GM21529 (cell line): ENCODE data around the gene ATP9B.

ENCODE experiments used
- ATAC-seq: cut with Tn5 transposase; IDR thresholded peaks from one replicate; pipeline ENCODE4 v1.9.1; 2021; ENCODE audit not compliant: unreplicated experiment

The ATP9B gene

GRCh38 chr18:79195716-79196683 is 126.8 kb downstream of the ATP9B start:
- no peak for ATAC-seq

DNA sequence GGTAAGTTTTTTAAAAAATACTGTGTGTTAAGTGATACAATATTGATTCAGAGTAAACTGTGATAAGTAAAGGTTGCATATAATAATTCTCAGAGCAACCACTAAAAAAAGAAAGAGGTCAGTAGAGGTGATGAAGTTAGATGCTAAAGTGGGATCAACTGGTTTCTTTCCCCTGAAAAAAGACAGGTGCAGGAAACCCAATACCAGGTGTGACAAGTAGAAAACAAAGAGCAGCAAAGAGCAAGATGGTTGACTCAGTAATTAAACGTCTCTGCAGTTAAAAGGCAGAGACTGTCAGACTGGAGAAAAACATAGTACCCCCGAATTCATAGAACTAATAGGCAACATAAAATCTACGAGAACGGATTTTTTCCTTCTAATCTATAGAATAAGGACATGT is 128.3 kb downstream of the ATP9B start:
- ATAC-seq: no peak

DNA sequence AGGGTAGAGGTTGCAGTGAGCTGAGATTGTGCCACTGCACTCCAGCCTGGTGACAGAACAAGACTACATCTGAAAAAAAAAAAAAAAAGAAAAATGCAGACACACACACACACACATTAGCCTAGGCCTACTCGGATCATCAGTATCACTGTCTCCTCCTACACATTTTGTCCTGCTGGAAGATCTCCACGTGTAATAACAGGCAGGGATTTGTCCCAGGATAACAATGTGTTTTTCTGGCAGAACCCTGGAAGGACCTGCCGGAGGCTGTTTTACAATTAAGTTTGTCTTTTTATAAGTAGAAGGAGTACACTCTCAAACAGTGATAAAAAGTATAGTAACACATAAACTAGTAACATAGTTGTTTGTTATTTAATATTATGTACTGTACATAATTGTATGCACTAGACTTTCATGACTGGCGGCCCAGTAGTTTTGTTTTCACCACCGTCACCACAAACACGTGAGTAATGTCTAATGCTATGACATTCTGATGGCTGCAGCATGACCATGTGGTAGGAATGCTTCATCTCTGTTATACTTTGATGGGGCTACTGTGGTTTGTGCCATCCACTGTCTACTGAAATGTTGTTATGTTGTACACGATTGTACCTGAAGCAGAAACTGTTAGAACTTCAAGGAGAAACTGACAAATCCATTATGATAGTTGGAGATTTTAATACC is 130.6 kb downstream of the ATP9B start:
- no peak for ATAC-seq

DNA sequence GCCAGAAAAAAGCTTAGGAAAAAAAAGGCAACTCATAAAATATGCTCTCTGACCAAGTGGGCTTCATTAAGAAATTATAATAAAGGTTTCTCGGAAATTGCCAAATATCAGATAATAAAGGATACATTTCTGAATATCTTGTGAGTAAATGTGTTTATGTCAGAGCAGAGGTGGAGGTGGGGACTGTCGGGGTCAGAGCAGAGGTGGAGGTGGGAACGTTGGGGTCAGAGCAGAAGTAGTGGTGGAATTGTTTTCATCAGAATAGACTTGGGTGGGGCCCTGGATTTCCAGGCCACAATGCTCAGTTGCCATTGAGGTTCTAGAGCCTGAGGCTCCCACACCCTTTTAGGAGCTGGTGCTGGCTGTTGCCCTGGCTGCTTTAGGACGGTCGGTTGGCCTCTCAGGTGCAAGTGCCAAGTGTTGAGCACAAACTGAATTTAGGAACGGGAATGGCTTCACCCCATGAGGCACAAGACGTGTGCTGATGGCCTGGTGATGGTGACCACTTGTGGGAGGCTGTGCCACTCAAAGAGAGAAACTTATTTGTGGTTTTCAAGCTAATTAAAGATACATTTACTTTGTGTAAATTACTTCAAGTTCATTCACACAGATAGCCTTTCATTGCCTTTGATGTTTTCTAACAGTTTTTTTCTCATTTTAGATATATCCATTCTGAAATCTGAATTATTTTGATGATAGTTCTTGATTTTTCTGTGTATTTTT is 131.5 kb downstream of the ATP9B start:
- ATAC-seq: no peak

DNA sequence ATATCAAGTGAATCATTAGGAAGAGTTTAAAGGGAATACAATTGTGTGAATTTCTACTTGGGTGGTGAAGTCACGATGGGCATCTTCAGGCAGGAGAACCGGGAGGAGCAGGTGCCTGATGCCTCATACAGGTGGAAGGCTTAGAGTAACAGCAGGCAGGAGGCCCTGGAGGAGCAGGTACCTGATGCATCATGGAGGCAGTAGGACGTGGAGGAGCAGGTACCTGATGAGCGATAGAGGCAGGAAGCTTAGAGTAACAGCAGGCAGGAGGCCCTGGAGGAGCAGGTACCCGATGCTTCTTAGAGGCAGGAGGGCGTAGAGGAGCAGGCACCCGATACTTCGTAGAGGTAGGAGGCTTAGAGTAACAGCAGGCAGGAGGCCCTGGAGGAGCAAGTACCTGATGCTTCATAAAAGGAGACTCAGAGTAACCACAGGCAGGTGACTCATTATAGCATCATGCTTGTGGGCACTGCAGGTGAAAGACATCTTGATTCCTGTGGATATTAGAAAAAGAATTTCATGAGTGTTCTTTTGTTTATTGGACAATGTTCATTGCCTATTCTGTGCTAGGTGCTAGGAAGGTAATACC is 133.9 kb downstream of the ATP9B start:
- no peak for ATAC-seq

DNA sequence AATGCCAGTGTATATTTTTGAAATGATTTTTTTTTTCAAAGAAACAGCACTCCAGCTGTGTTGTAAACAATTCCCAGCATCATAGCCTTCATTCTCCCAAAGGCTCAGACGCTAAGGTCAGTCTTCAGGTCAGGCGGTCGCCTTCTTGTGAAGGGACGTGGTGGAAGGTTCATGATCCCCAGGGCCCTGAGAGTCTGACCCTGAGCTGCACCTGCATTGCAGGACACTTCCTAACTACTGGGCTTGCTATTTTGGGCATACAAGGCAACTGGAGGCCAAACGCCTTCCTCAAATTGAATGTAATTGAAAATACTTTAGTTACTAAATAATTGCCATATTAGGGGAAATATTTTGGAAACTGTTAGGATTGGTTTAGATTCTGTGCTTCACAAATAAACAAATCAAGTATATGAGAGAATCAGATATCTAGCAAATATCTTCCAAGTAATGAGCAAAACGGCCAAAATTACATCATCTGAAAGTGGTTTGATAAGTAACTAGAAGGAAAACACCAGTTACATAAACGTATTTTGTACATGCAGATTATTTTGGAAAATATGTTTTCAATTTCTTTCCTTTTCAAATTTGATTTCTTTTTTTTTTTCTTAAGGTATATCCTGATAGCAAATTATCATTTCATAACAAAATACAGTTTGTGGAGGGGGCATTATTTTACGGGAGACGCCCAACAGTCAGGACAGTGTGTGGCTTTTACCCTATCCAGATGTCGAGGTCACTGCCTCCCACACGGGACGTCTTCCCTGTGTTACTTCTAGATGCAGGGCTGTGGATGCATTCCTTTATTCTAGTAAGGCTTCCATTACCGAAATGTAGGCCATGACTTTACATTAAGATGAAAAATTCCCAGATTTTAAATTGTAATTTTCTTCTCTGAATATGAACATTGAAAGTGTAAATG is 136.0 kb downstream of the ATP9B start:
- no peak for ATAC-seq

- no peak for ATAC-seq
These were observed 137.2 kb downstream of the ATP9B start for GRCh38 chr18:79206444-79206843.

- ATAC-seq: no peak
These were observed 139.7 kb downstream of the ATP9B start for GRCh38 chr18:79208906-79209305.

- ATAC-seq: no peak
These were observed 141.1 kb downstream of the ATP9B start for GRCh38 chr18:79210002-79210910.

DNA sequence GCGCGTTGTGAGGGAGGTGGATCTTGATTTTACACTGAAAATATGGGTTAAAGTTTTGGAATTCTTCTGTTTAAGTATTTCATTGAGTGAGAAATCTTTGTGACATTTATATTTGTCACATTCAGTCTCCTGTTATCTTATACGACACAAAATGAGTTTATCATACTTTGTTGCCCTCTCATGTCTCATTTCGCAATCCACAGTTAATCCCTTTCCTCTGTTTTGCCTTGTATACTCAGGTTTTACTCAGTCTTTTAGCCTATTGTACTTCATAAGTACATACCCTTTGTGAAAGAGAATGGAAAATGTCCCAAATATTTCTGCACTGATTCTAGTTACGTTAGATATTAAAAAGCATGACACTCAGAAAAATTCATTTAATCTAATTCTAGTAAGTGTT is 142.7 kb downstream of the ATP9B start:
- no peak for ATAC-seq

GRCh38 chr18:79214056-79214455 is 144.9 kb downstream of the ATP9B start:
- no peak for ATAC-seq

DNA sequence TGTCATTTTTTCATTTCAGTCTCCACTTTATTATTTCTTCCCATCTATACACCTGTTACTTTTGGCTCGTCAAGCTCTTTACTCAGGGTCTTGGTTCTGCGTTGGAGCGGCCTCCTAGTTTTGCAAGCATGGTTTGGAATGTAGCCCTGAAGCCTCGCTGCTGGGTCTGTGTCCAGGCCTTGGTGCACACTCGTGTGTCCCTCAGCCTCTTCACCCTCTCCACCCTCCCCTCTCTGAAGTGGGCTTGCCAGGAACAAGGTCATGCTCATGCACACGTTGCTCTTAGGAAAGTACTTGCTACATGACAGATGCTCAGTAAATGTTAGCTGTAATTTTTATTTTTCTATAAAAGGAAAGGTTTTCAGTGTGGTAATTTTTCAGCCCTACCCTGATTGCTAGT is 147.0 kb downstream of the ATP9B start:
- no peak for ATAC-seq

- ATAC-seq: no peak
These were observed 148.9 kb downstream of the ATP9B start for GRCh38 chr18:79217979-79218604.

GRCh38 chr18:79218605-79219190 is 149.5 kb downstream of the ATP9B start:
- no peak for ATAC-seq

DNA sequence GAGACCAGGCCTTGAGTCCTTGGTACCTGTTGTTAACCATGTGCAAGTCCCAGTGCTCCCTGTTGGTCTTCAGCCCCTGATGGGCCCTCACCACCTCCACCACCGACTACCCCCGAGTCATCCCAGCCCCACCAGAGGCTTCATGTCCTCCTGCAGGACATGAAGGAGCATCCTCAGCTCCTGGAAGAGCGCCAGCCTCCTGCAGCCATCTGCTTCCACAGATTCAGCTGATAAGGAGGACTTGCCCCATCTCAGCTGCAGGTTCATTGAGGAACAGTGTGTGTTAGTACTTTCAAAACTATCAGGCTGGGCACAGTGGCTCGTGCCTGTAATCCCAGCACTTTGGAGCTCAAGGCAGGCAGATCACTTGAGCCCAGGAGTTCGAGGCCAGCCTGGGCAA is 151.9 kb downstream of the ATP9B start:
- ATAC-seq: no peak

DNA sequence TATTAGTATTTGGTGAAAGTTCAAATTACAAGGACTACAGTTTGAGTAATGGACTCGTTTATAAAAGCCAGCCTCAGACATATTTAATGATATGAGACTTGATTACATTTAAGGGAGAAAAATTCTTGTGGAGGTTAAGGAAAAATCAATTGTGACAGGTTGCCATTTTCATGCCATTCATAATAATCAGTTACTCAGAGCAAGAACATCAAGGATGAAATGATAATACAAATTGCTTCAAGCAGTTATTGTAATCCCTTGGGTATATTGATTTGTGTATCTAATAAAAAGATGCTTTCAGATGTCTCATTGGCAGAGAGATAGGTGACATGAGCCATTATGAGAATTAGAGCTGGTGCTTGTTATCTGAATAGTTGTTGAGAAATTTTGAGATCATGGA is 153.6 kb downstream of the ATP9B start:
- no peak for ATAC-seq

DNA sequence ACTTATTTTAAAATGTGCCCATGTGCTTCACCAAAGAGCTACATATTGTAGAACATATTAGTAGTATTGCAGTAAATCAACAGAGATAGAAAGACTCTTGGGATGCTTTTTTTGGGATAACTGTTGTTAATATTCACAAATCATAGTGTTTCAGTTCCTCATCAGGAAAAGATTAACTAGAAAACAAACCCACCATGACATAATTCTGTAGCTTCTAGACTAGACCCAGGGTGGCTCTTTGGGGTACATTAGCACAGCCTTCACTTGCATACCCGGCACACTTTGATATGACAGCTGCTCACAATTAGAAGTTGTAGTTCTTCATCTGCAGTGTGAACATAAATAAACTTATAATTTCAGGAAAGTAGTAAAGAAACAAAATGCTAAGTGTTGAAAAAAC is 154.2 kb downstream of the ATP9B start:
- no peak for ATAC-seq

GRCh38 chr18:79224381-79224780 is 155.2 kb downstream of the ATP9B start:
- ATAC-seq: no peak
